Measurements from ENCODE around the gene CLK2.

GRCh38 chr1:155226188-155226909 is 47.0 kb downstream of the CLK2 start:
- TF ChIP-seq, protein P1, sequence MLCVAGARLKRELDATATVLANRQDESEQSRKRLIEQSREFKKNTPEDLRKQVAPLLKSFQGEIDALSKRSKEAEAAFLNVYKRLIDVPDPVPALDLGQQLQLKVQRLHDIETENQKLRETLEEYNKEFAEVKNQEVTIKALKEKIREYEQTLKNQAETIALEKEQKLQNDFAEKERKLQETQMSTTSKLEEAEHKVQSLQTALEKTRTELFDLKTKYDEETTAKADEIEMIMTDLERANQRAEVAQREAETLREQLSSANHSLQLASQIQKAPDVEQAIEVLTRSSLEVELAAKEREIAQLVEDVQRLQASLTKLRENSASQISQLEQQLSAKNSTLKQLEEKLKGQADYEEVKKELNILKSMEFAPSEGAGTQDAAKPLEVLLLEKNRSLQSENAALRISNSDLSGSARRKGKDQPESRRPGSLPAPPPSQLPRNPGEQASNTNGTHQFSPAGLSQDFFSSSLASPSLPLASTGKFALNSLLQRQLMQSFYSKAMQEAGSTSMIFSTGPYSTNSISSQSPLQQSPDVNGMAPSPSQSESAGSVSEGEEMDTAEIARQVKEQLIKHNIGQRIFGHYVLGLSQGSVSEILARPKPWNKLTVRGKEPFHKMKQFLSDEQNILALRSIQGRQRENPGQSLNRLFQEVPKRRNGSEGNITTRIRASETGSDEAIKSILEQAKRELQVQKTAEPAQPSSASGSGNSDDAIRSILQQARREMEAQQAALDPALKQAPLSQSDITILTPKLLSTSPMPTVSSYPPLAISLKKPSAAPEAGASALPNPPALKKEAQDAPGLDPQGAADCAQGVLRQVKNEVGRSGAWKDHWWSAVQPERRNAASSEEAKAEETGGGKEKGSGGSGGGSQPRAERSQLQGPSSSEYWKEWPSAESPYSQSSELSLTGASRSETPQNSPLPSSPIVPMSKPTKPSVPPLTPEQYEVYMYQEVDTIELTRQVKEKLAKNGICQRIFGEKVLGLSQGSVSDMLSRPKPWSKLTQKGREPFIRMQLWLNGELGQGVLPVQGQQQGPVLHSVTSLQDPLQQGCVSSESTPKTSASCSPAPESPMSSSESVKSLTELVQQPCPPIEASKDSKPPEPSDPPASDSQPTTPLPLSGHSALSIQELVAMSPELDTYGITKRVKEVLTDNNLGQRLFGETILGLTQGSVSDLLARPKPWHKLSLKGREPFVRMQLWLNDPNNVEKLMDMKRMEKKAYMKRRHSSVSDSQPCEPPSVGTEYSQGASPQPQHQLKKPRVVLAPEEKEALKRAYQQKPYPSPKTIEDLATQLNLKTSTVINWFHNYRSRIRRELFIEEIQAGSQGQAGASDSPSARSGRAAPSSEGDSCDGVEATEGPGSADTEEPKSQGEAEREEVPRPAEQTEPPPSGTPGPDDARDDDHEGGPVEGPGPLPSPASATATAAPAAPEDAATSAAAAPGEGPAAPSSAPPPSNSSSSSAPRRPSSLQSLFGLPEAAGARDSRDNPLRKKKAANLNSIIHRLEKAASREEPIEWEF (CRISPR knock-in tag; IDR thresholded peaks at IDR 0.05), result no peak
- TF ChIP-seq ATF1 (CRISPR knock-in tag; IDR thresholded peaks at IDR 0.05), result no peak
- no peak for TF ChIP-seq ATF1 (tag; IDR thresholded peaks at IDR 0.05)
- no peak for TF ChIP-seq E2F6 (IDR thresholded peaks at IDR 0.05; ENCODE audit: borderline replicate concordance in 1 of 2, extremely low read depth in 1 of 2, insufficient read depth in 1 of 2, insufficient read length in 1 of 2, low read depth in 1 of 2, low read length in 1 of 2, poor library complexity in 1 of 2, severe bottlenecking in 1 of 2)
- no peak for TF ChIP-seq KAT7 (CRISPR knock-in tag; IDR thresholded peaks at IDR 0.05; ENCODE audit: borderline replicate concordance)
- TF ChIP-seq, protein P2, sequence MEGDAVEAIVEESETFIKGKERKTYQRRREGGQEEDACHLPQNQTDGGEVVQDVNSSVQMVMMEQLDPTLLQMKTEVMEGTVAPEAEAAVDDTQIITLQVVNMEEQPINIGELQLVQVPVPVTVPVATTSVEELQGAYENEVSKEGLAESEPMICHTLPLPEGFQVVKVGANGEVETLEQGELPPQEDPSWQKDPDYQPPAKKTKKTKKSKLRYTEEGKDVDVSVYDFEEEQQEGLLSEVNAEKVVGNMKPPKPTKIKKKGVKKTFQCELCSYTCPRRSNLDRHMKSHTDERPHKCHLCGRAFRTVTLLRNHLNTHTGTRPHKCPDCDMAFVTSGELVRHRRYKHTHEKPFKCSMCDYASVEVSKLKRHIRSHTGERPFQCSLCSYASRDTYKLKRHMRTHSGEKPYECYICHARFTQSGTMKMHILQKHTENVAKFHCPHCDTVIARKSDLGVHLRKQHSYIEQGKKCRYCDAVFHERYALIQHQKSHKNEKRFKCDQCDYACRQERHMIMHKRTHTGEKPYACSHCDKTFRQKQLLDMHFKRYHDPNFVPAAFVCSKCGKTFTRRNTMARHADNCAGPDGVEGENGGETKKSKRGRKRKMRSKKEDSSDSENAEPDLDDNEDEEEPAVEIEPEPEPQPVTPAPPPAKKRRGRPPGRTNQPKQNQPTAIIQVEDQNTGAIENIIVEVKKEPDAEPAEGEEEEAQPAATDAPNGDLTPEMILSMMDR (IDR thresholded peaks at IDR 0.05 in 2 of 3, conservative IDR thresholded peaks at IDR 0.05 in 1 of 3; ENCODE audit: insufficient read depth in 2 of 3, low read depth in 1 of 3, low read length in 3 of 3), result peak; percentile 80 to 91 (median 85)
- TF ChIP-seq E4F1 (CRISPR knock-in tag; IDR thresholded peaks at IDR 0.05; ENCODE audit: borderline replicate concordance), result no peak
- no peak for TF ChIP-seq YBX1 (IDR thresholded peaks at IDR 0.05)
- no peak for TF ChIP-seq POLR2AphosphoS2 (IDR thresholded peaks at IDR 0.05; ENCODE audit: low read length)
